HG03108 (cell line): ENCODE measurements around the gene BOLA2B.
"Not testable (repeated sequence)": the region's sequence is repeated elsewhere in the genome, so short reads cannot be mapped to it uniquely, and the experiment has no call there.

Experiments used
- ATAC-seq: cut with Tn5 transposase; IDR thresholded peaks from one replicate; pipeline ENCODE4 v1.9.1; 2021; ENCODE audit warnings: moderate library complexity; ENCODE audit not compliant: unreplicated experiment

Gene BOLA2B

DNA sequence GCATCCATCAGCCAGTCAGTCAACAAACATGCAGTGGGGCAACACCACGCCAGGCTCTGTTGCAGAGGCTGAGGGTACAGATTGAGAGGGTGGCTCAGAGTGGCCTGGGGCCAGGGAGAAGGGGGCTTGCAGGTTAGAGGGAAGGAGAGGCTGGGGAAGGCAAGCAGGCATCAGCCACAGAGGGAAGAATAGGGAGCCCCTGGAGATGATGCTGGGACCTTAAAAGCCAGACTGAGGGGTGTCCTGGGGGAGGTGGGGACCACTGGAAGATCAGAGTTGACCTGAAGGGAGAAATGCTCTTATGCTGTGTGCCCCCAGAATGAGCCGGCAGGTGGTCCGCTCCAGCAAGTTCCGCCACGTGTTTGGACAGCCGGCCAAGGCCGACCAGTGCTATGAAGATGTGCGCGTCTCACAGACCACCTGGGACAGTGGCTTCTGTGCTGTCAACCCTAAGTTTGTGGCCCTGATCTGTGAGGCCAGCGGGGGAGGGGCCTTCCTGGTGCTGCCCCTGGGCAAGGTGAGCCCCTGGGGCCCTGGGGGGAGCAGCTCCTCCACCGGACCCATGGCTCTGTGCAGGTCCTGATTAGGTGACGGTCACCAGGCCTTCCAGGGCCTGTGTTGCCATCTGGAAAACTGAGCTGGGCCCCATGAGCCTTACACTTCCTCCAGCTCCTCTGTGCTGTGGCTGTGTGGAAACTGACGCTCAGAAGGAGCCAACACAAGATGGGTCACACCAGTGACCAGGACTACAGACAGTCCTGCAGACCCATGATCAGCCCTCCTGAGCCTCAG is 8.4 kb downstream of the BOLA2B start:
- ATAC-seq: no peak

DNA sequence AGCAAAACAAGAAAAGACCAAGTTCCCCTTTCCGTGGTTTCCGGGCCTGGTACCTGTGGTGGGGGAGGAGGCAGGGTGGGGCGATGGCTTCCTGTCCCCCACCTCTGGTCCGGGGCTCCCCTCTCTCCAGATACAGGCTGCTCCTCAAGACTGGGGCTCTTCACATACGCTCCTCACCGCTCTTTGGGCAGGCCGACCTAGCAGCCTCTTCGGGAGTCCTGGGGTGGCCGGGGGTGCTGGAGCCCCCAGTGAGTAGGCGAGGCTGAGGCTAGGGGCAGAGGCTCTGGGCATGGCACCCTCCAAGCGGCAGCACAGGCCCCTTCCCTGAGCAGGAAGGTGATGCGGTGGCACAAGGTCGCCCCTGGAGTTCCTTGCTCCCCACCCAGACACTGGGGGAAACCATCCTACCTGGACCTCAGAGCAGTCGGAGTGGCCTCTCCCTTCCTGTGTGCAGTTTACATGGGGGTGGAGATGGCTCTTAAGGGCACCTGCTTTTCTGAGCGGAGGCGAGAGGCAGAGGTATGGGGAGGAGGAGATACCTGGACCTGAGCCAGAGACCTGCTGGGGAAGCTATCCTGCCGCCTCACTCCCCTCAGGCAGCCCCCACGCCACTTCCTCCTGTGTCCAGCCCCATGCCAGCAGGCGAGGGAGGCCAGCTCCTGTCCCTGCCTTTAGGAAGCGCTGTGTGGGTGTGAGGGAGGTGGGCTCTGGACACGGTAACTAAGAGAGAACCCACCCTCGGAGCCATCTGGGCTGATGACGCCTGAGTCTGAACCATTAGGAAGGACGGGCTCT is 9.2 kb downstream of the BOLA2B start:
- ATAC-seq: peak; percentile 34

DNA sequence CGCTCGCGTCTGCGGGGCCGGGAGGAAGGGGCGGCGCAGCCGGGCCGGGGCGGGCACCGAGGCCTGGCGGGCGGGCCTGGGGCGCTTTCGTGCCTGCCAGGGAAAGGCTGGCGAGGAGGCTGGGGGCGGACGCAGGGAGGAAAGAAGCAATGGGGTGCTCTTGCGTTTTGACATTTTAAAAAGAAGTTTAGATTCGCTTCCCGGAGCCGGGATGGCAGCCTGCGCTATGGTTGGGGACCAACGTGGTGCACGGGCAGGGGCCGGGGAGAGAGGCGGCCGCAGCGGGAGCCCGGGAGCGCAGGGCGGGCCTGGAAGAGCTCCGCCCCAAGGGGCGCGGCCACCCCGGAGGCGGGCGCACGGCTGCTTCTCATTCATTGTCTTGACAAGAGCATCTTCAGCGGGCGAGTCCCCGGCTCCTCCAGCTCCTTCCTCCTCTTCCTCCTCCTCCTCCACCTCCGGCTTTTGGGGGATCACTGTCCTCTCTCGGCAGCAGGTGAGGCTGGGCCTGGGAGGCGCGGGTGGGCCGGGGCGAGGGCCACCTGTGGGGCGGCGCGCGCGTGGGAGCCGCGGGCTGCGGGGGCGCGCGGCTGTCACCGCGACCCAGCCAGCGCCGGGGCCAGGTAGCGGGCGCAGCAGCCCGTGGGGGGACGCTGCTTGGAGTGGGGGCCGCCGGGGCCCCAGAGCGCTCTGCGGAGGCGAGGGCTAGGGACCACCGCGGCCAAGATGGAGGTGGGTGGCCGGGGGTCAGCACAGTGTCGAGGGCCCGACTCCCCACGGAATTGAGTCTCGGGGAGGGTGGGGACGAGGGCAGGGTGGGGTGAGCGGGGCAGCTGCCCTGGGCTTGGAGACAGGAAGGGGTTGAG is 10.0 kb downstream of the BOLA2B start, which contains the start of gene CORO1A:
TSS of gene CORO1A (plus strand) at position 370 of the 863 bp plus-strand sequence. CDS start 1,608 bp downstream, outside the sequence.
- ATAC-seq: peak; percentile 46

DNA sequence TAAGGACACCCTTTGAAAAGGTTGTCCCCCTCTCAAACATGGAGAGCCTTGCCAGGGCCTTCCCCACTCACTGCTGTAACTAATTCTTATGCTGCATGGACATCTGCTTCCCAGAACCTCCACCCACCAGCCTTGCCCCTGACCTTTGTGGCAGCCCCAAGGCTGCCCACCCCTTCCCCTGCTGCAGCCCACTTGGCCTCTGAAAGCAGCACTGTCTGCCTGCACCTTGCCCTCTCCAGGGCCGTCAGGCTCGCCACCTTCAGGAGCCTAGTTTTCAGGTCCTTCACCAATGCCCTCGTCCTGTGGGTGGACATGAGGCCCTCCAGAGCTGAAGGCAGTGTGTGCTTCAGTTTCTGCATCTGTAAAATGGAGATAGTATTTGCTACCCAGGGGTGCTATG is 12.7 kb downstream of the BOLA2B start:
- ATAC-seq: no peak

DNA sequence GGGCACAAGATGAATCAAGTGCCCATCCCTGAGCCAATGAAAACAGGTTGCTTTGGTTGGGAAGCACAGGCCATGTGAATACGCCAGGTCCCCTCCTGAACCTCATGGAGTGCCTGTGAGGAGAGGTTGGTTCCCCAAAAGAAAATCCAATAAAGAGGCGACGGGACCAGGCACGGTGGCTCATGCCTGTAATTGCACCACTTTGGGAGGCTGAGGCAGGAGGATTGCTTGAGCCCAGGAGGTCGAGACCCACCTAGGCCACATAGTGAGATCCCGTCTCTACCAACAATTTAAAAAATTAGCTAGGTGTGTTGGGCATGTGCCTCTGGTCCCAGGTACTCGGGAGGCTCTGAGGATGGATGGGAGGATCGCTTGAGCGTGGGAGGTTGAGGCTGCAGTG is 13.5 kb downstream of the BOLA2B start:
- no peak for ATAC-seq

DNA sequence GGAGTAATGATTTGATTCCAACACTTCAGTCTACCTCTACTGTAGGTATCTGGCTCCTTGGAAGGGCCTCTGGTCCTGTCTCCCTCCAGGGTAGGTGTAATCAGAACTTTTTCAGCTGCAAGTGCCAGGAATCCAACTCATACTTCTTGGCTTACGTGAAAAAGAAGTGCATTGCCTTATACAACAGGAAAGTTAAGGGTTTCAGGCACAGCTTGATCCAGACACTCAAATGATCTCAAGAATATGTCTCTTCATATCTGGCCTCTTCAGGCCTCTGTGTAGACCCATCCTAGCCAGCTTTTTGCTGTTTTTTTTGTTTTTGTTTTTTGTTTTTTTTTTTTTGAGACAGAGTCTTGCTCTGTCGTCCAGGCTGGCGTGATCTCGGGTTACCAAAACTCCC is 14.3 kb downstream of the BOLA2B start:
- ATAC-seq: no peak

DNA sequence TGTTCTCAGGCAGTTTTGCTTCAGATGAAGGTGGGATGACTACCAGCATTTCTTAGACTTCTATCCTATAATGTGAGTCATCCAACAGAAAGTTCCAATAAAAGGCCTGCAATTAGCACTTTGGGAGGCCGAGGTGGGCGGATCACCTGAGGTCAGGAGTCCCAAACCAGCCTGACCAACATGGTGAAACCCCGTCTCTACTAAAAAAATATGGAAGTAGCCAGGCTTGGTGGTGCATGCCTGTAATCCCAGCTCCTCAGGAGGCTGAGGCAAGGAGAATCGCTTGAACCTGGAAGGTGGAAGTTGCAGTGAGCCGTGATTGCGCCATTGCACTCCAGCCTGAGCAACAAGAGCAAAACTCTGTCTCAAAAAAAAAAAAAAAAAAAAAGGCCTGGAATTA is 16.6 kb downstream of the BOLA2B start:
- not testable (repeated sequence) for ATAC-seq

DNA sequence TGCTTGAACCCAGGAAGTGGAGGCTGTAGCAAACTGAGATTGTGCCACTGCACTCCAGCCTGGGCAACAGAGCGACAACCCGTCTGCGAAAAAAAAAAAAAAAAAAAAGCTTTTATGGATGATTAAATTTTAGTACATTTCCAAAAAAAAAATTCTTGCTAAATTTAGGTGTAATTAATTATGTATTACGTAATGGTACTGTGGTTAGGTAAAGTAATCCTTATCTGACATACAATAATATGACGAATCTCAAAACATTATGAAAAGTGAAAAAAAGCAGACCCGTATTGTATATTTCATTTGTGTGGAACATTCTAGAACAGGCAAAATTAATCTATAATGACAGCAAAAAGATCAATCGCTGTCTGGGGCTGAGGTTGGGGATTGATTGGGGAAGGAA is 20.4 kb downstream of the BOLA2B start:
- no peak for ATAC-seq

DNA sequence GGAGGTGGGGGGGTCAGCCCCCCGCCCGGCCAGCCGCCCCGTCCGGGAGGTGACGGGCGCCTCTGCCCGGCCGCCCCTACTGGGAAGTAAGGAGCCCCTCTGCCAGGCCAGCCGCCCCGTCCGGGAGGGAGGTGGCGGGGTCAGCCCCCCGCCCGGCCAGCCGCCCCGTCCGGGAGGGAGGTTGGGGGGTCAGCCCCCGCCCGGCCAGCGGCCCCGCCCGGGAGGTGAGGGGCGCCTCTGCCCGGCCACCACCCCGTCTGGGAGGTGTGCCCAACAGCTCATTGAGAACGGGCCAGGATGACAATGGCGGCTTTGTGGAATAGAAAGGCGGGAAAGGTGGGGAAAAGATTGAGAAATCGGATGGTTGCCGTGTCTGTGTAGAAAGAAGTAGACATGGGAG is 23.3 kb downstream of the BOLA2B start:
- ATAC-seq: not testable (repeated sequence)

DNA sequence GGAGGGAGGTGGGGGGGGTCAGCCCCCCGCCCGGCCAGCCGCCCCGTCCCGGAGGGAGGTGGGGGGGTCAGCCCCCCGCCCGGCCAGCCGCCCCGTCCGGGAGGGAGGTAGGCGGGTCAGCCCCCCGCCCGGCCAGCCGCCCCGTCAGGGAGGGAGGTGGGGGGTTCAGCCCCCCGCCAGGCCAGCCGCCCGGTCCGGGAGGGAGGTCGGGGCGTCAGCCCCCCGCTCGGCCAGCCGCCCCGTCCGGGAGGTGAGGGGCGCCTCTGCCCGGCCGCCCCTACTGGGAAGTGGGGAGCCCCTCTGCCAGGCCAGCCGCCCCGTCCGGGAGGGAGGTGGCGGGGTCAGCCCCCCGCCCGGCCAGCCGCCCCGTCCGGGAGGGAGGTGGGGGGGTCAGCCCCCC is 24.1 kb downstream of the BOLA2B start:
- ATAC-seq: not testable (repeated sequence)

DNA sequence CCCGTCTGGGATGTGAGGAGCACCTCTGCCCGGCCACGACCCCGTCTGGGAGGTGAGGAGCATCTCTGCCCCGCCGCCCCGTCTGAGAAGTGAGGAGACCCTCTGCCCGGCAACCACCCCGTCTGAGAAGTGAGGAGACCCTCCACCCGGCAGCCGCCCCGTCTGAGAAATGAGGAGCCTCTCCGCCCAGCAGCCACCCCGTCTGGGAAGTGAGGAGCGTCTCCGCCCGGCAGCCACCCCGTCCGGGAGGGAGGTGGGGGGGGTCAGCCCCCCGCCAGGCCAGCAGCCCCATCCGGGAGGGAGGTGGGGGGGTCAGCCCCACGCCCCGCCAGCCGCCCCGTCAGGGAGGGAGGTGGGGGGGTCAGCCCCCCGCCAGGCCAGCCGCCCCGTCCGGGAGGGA is 24.7 kb downstream of the BOLA2B start:
- not testable (repeated sequence) for ATAC-seq

DNA sequence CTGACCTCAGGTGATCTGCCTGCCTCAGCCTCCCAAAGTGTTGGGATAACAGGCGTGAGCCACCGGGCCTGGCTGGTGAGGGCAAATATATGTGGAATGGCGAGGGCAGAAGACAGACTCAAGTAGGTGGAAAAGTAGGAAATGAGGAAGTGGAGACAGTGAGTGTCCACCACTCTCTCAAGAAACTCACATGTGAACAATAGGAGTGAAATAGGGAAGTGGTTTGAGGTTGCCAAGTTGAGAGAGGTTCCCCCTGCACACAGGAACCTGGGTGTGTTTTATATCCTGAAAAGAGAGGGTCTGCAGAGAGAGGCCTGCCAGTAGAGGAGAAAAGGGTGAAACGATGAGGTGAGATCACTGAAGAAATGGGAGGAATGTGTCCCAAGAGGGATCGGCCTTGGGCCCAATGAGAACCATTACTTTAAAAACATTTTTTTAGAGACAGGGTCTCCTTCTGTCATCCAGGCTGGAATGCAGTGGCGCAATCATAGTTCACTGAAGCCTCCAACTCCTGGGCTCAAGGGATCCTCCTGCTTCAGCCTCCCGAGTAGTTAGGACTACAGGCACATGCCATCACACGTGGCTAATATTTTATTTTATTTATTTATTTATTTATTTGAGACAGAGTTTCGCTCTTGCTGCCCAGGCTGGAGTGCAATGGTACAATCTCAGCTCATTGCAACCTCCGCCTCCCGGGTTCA is 27.1 kb downstream of the BOLA2B start:
- ATAC-seq: peak; percentile 49

DNA sequence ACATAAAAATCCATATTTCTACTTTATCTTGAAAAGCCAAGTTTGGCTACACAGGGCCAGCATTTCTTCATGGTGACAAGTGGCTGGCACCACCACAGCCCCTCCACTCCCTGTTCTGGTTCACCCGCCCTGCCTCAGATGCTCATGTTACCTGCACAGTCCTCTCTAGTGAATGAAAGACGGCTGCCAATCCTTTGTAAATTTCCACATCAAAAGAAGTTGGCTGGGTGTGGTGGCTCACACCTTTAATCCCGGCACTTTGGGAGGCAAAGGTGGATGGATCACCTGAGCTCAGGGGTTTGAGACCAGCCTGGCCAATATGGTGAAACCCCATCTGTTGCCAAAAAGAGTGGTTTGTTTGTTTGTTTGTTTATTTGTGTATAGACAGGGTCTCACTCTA is 29.9 kb downstream of the BOLA2B start:
- no peak for ATAC-seq

DNA sequence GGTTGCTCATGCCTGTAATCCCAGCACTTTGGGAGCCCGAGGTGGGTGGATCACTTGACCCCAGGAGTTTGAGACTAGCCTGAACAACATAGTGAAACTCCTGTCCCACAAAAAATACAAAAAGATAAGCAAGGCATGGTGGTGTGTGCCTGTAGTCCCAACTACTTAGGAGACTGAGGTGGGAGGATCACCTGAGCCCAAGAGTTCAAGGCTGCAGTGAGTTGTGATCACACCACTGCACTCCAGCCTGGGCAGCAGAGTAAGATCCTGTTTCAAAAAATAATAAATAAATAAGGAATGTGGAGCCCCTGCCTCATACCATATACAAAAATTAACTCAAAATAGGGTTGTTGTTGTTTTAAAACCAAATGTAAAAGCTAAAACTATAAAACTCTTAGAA is 36.3 kb downstream of the BOLA2B start:
- ATAC-seq: no peak

DNA sequence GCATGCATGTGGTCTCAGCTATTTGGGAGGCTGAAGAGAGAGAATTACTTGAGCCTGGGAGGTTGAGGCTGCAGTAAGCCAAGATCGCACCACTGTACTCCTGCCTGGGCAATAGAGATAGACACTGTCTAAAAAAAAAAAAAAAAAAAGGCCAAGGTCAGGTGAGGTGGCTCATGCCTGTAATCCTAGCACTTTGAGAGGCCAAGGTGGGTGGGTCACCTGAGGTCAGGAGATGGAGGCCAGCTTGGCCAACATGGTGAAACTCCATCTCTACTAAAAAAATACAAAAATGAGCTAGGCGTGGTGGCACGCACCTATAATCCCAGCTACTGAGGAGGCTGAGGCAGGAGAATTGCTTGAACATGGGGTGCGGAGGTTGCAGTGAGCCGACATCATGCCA is 38.3 kb downstream of the BOLA2B start:
- ATAC-seq: no peak

DNA sequence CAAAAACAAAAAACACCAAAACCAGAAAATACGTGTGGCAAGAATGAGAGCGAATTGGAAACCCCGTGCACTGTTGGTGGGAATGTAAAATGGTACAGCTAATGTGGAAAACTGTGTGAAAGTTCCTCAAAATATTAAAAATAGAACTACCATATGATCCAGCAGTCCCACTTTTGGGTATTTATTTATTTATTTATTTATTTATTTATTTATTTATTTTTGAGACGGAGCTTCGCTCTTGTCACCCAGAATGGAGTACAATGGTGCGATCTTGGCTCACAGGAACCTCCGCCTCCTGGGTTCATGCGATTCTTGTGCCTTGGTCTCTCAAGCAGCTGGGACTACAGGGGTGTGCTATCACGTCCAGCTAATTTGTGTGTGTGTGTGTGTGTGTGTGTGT is 40.9 kb downstream of the BOLA2B start:
- no peak for ATAC-seq

DNA sequence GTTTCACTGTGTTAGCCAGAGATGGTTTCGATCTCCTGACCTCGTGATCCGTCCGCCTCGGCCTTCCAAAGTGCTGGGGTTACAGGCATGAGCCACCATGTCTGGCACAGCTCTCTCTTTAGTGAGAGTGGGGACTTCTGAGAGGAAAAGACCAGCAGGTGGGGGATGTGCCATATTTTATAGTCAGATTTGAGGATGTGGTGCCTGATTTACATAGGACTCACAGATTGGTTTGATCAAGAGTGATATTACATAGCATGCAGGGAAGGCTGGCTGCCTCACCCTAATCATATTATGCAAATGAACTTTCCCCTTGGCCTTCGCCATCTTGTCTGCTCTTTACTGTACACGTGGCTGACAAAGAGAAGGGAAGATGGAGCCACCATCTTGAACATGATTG is 42.4 kb downstream of the BOLA2B start:
- no peak for ATAC-seq

DNA sequence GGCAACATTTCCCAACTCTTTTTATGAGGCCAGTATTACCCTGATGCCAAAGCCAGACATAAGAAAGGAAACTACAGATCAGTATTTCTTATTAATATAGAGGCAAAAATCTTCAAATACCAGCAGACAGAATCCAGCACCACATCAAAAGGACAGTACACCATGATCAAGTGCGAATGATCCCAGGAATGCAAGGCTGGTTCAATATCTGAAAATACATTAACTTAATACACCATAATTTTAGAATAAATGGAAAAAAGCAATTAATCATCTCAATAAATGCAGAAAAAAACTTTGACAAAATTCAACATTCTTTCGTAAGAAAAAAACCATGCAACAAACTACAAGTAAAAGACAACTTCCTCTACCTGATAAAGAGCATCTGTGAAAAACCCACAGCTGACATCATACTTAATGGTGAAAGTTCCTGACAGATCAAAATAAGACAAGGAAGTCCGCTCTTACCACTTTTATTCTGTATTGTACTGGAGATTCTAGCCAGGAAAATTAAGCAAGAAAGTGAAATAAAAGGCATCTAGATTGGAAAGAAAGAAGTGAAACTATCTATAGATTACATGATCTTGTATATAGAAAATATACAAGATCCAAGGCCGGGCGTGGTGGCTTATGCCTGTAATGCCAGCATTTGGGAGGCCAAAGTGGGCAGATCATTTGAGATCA is 44.1 kb downstream of the BOLA2B start:
- no peak for ATAC-seq

DNA sequence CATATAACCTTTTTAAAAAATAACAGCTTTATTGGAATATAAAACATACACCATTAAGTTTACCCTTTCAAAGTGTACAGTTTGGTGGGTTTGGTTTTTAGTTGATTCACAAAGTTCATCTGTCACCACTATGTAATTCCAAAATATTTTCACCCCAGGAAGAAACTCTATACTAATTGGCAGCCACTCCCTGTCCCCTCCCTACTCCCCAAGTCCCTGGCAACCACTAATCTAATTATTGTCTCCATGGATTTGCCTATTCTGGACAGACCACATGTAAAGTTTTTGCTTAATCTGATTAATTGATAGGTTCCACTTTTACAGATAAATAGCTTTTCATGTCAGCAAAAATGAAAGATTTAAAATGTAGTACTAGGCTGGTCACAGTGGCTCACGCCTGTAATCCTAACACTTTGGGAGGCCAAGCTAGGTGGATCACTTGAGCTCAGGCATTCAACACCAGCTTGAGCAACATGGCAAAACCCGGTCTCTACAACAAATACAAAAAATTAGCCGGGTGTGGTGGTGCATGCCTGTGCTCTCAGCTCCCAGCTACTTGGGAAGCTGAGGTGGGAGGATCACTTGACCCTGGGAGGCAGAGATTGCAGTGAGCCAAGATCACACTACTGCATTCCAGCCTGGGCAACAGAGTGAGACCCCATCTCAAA is 45.5 kb downstream of the BOLA2B start:
- ATAC-seq: no peak

DNA sequence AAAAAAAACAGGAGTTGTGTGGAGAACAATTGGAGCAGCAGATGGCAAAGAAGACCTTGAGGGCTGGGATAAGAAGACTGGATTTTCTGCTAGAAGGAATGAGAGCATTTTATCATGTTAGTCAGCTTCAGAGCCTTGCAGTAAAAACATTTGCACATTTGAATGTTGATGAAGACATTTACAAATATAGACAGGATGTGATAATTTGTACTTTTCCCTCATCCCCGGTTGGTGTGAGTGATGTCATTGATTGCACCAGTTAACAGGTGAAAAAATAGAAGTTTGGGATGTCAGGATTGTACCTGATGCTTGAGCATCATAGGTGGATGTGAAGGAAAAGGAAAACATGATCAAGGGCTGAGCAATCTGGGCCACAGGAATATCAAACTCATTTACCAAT is 47.8 kb downstream of the BOLA2B start:
- ATAC-seq: no peak
